PC-9 (cell line): ENCODE results near the gene FADS6. TPM values are rescaled to one million over a fixed set of nuclear protein-coding genes. Genes with fewer than 3 reads are reported as not detected.

Experiments
- BruUV-seq: library from RNA; stranded (reverse); fragments of 400-500 nt; replicated peaks from 2 replicates; lab custom pipeline; 2021; lab: Mats Ljungman, UMichigan
- CTCF ChIA-PET: fragments of 300-600 bp; sonication (Branson Sonifier 250); formaldehyde crosslinking; loops from one replicate; lab custom pipeline; 2022; ENCODE audit warnings: antibody characterized with exemption; lab: Charles Lee
- POLR2A ChIA-PET: fragments of 300-600 bp; sonication (Branson Sonifier 250); formaldehyde crosslinking; loops from one replicate; lab custom pipeline; 2022; ENCODE audit warnings: antibody characterized with exemption; ENCODE audit not compliant: unreplicated experiment; lab: Charles Lee
- DNase-seq, 2 experiments: peaks; one replicate each; pipeline versions ENCODE4 v3.0.0 to v3.0.0-alpha.2; 2015 to 2022; ENCODE audit warnings: mixed read lengths in 1 of 2
- H2AFZ ChIP-seq: fragments of 200-600 bp; sonication (generic); 2 replicates; pipeline ENCODE4 v1.8.1; 2017; ENCODE audit warnings: antibody characterized with exemption
- H3F3A ChIP-seq: fragments of 200-600 bp; sonication (generic); 2 replicates; pipeline ENCODE4 v1.8.1; 2017; ENCODE audit warnings: antibody characterized with exemption, mild to moderate bottlenecking, low read depth; ENCODE audit not compliant: insufficient read depth
- H3K27ac ChIP-seq: fragments of 200-600 bp; sonication (generic); 2 replicates; pipeline ENCODE4 v1.6.1; 2016; ENCODE audit warnings: mixed run types
- H3K27me3 ChIP-seq: fragments of 200-600 bp; sonication (generic); 2 replicates; pipeline ENCODE4 v1.6.1; 2016; ENCODE audit warnings: low read depth, mixed run types; ENCODE audit not compliant: insufficient read depth
- H3K36me3 ChIP-seq: fragments of 200-600 bp; sonication (generic); 2 replicates; pipeline ENCODE4 v1.6.1; 2016; ENCODE audit warnings: low read depth, mixed run types
- H3K4me1 ChIP-seq: fragments of 200-600 bp; sonication (generic); replicated peaks from 2 replicates; pipeline ENCODE4 v1.6.1; 2016; ENCODE audit warnings: mixed run types; ENCODE audit not compliant: insufficient read depth
- H3K4me2 ChIP-seq: fragments of 200-600 bp; sonication (generic); 2 replicates; pipeline ENCODE4 v1.6.1; 2017; ENCODE audit warnings: mixed run types
- H3K4me3 ChIP-seq: fragments of 200-600 bp; sonication (generic); 2 replicates; pipeline ENCODE4 v1.6.1; 2016; ENCODE audit warnings: mixed run types
- H3K79me2 ChIP-seq: fragments of 200-600 bp; sonication (generic); 2 replicates; pipeline ENCODE4 v1.6.1; 2017; ENCODE audit warnings: low read depth, mixed run types
- H3K9me2 ChIP-seq: fragments of 200-600 bp; sonication (generic); 2 replicates; pipeline ENCODE4 v1.8.1; 2017; ENCODE audit warnings: mild to moderate bottlenecking; ENCODE audit not compliant: insufficient read depth
- H3K9me3 ChIP-seq: fragments of 200-600 bp; sonication (generic); 2 replicates; pipeline ENCODE4 v1.8.1; 2016; ENCODE audit warnings: low read depth; ENCODE audit not compliant: insufficient read depth
- H4K20me1 ChIP-seq: fragments of 200-600 bp; sonication (generic); 2 replicates; pipeline ENCODE4 v1.8.1; 2017; ENCODE audit not compliant: insufficient read depth
- EZH2 ChIP-seq: fragments of 200-600 bp; sonication (generic); IDR thresholded peaks from 2 replicates; pipeline ENCODE4 v1.8.0; 2017; ENCODE audit warnings: antibody characterized with exemption, low read depth
- intact Hi-C: fragments of 100-400 bp; cut with micrococcal nuclease; formaldehyde crosslinking; loops from one replicate; pipeline ENCODE4 v1.10.0; 2022; ENCODE audit not compliant: unreplicated experiment
- total RNA-seq: library from RNA; stranded (reverse); gene quantifications from 2 replicates; pipeline ENCODE4 v1.2.3, GENCODE V29; 2021
- TF ChIP-seq, protein P1 (sequence below): fragments of 200-600 bp; sonication (generic); conservative IDR thresholded peaks from 2 replicates; pipeline ENCODE4 v1.6.1; 2017; ENCODE audit warnings: mixed run types, antibody characterized with exemption, mild to moderate bottlenecking, moderate library complexity

The FADS6 gene
- total RNA-seq, 1 experiment from 2014 or later = not detected

- Histone ChIP-seq H2AFZ (no peak within 1 kb of the TSS), H3K4me1 (no peaks in the 10 kb centered on the region), H3K36me3 (no peaks in the 10 kb centered on the region), H3K9me3 (no peaks in the 10 kb centered on the region), H3K79me2 (no peaks in the 10 kb centered on the region), H3F3A (no peaks in the 10 kb centered on the region), H3K4me3 (no peak within 1 kb of the TSS), H3K4me2 (no peak within 1 kb of the TSS), H3K27me3 (peaks cover 46% of the 10 kb centered on the region), H3K27ac (no peak within 1 kb of the TSS), H4K20me1 (no peaks in the 10 kb centered on the region), H3K9me2 (no peaks in the 10 kb centered on the region)
- CTCF ChIA-PET = no interaction called here
- TF ChIP-seq, protein P1, sequence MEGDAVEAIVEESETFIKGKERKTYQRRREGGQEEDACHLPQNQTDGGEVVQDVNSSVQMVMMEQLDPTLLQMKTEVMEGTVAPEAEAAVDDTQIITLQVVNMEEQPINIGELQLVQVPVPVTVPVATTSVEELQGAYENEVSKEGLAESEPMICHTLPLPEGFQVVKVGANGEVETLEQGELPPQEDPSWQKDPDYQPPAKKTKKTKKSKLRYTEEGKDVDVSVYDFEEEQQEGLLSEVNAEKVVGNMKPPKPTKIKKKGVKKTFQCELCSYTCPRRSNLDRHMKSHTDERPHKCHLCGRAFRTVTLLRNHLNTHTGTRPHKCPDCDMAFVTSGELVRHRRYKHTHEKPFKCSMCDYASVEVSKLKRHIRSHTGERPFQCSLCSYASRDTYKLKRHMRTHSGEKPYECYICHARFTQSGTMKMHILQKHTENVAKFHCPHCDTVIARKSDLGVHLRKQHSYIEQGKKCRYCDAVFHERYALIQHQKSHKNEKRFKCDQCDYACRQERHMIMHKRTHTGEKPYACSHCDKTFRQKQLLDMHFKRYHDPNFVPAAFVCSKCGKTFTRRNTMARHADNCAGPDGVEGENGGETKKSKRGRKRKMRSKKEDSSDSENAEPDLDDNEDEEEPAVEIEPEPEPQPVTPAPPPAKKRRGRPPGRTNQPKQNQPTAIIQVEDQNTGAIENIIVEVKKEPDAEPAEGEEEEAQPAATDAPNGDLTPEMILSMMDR = no peak
- no peak for TF ChIP-seq EZH2
- BruUV-seq = no TSS peak
- intact Hi-C loops = no loop called here
- DNase-seq = no peak
- POLR2A ChIA-PET = interaction anchor here (0.6 kb wide), 1 partner anchor 14 kb away, joined by 3 read pairs; no protein-coding TSS in a partner anchor
Observed at GRCh38 chr17:74935585-74936469, 42.4 kb upstream of the FADS6 start, which contains the start of gene OTOP3. Gene OTOP3 (plus strand): TSS chr17:74935898. CDS start chr17:74935922, 24 bp downstream.

DNA sequence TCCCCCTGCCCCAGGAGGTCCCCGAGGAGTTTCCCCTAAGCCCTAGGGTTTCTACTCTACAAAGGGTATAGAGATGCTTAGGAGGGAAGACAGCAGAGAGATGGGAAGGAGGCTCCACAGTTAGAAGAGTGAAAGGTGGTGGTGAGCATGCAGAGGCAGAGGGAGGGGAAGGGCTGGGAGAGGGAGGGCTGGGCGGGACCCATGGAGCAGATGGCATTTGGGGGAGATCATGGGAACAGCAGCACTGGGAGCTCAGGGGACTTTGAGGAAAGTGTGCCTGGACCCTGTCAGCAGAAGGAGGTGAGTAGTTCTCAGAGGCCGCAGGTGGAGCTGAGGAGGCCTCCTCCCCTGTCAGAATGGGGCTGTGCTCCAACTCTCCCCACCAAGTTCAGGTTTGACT, 41.6 kb upstream of the FADS6 start:
- no peak for TF ChIP-seq EZH2
- TF ChIP-seq, protein P1 = no peak
- Histone ChIP-seq H3K27ac (no peak overlapping the region), H3K9me2 (no peaks in the 10 kb centered on the region), H4K20me1 (no peaks in the 10 kb centered on the region), H3K4me1 (no peaks in the 10 kb centered on the region), H3K27me3 (peaks cover 46% of the 10 kb centered on the region), H3F3A (no peaks in the 10 kb centered on the region), H3K36me3 (no peaks in the 10 kb centered on the region), H3K4me2 (no peak overlapping the region), H3K4me3 (no peak overlapping the region), H3K9me3 (no peaks in the 10 kb centered on the region), H2AFZ (no peak overlapping the region), H3K79me2 (no peaks in the 10 kb centered on the region)
- BruUV-seq = no TSS peak
- ChIA-PET POLR2A (interaction anchor here (0.6 kb wide), 1 partner anchor 15 kb away, joined by 3 read pairs; no protein-coding TSS in a partner anchor), CTCF (no interaction called here)
- intact Hi-C loops = no loop called here
- no peak for DNase-seq

- BruUV-seq = no TSS peak
- CTCF ChIA-PET = no interaction called here
- Histone ChIP-seq H3K36me3 (no peaks in the 10 kb centered on the region), H3K9me3 (no peaks in the 10 kb centered on the region), H3K79me2 (no peaks in the 10 kb centered on the region), H3K27ac (no peak overlapping the region), H3K4me2 (no peak overlapping the region), H3K4me3 (no peak overlapping the region), H3F3A (peaks cover 3% of the 10 kb centered on the region; the same call in 1 of the 2 replicates), H4K20me1 (no peaks in the 10 kb centered on the region), H3K4me1 (no peaks in the 10 kb centered on the region), H3K27me3 (peaks cover 24% of the 10 kb centered on the region), H3K9me2 (no peaks in the 10 kb centered on the region), H2AFZ (no peak overlapping the region)
- intact Hi-C loops = no loop called here
- POLR2A ChIA-PET = no interaction called here
- TF ChIP-seq, protein P1 = no peak
- TF ChIP-seq EZH2 = no peak
- DNase-seq = no peak
Observed at GRCh38 chr17:74930535-74931036, 37.2 kb upstream of the FADS6 start.
